A549 treated with GW870086 at 1 μM for 4 hours (cell line): Measurements from ENCODE around the gene ASB4. TPM values are rescaled to one million over a fixed set of nuclear protein-coding genes. Genes with fewer than 3 reads are reported as not detected.

Experiments used
- total RNA-seq: library from RNA; stranded (reverse); fragments of 200-300 nt; extraction: Qiagen RNA extraction; gene quantifications from 5 replicates; pipeline ENCODE4 v1.2.3, GENCODE V29; 2022; ENCODE audit warnings: low read depth

ASB4 gene
- 0.14 to 0.37 TPM (median 0.22 TPM) in 5 replicates for total RNA-seq

GRCh38 chr7:95485391-95486123 lies at the start of gene ASB4:
ASB4 (plus strand) TSS chr7:95485943; CDS start chr7:95485972, 29 bp downstream.

Other genes starting within 250 kb of the ASB4 start
- 0.64 to 1.1 TPM (median 0.80 TPM) in 5 replicates for gene PON1, start 161.4 kb upstream of the ASB4 start, total RNA-seq
- 30.6 to 38.5 TPM (median 36.6 TPM) in 5 replicates for gene PON3, start 89.6 kb upstream of the ASB4 start, total RNA-seq
- 312 to 385 TPM (median 364 TPM) in 5 replicates for gene PON2, start 50.9 kb upstream of the ASB4 start, total RNA-seq
- 6.8 to 10.4 TPM (median 10.3 TPM) in 5 replicates for gene PDK4, start 110.6 kb downstream of the ASB4 start, total RNA-seq